GM12878 (cell line): Measurements from ENCODE around the gene GCK. TPM values are rescaled to one million over a fixed set of nuclear protein-coding genes. Genes with fewer than 3 reads are reported as not detected.

ENCODE experiments used
- ATAC-seq: fragments of 200-7000 bp; cut with Tn5 transposase; 3 replicates; pipeline ENCODE4 v1.9.1; 2020; ENCODE audit warnings: mild to moderate bottlenecking, moderate library complexity
- BruUV-seq: library from RNA; stranded (reverse); fragments of 400-500 nt; replicated peaks from 2 replicates; lab custom pipeline; 2021; lab: Mats Ljungman, UMichigan
- CTCF ChIA-PET: fragments of 300-600 bp; sonication (Branson Sonifier 250); formaldehyde crosslinking; extraction: SDS; loops from one replicate; lab custom pipeline; 2021; ENCODE audit warnings: inconsistent platforms; lab: Yijun Ruan, JAX
- POLR2A ChIA-PET: fragments of 350-600 bp; formaldehyde crosslinking; extraction: SDS; loops from one replicate; lab custom pipeline; 2021; ENCODE audit warnings: inconsistent platforms; lab: Charles Lee
- RAD21 ChIA-PET: fragments of 300-600 bp; sonication (Branson Sonifier 250); formaldehyde crosslinking; loops from one replicate; lab custom pipeline; 2023; ENCODE audit warnings: antibody characterized with exemption; ENCODE audit not compliant: unreplicated experiment; lab: Charles Lee
- SMC1A ChIA-PET: fragments of 300-600 bp; sonication (Branson Sonifier 250); formaldehyde crosslinking; loops from one replicate; lab custom pipeline; 2023; ENCODE audit not compliant: unreplicated experiment, uncharacterized antibody; lab: Charles Lee
- DNase-seq: peaks from one replicate; pipeline ENCODE4 v3.0.0-alpha.2; 2011; ENCODE audit warnings: low read depth, low spot score
- FAIRE-seq: peaks from 3 replicates; lab custom pipeline; 2011; peaks lifted over from hg19 to GRCh38; lab: Jason Lieb, UNC
- H2AFZ ChIP-seq: 2 replicates; pipeline ENCODE4 v1.6.0; 2011; ENCODE audit warnings: low read depth, low read length, control low read depth; ENCODE audit not compliant: control insufficient read depth
- H3K27ac ChIP-seq: 2 replicates; pipeline ENCODE4 v1.5.1; 2011; ENCODE audit warnings: control low read depth; ENCODE audit not compliant: control insufficient read depth, insufficient read depth
- H3K27me3 ChIP-seq, 2 experiments: replicated peaks in 1 of 2; 2 replicates each; pipeline versions ENCODE4 v1.6.0 to v1.6.1; 2011; ENCODE audit warnings: low read length in 1 of 2; ENCODE audit not compliant: control insufficient read depth in 2 of 2, insufficient read depth in 2 of 2
- H3K36me3 ChIP-seq, 2 experiments: 2 replicates each; pipeline ENCODE4 v1.5.1; 2011; ENCODE audit warnings: low read length in 1 of 2; ENCODE audit not compliant: control insufficient read depth in 2 of 2, insufficient read depth in 2 of 2
- H3K4me1 ChIP-seq: 2 replicates; pipeline ENCODE4 v1.6.1; 2011; ENCODE audit warnings: mild to moderate bottlenecking, low read length, moderate library complexity, mixed read lengths; ENCODE audit not compliant: control insufficient read depth, insufficient read depth
- H3K4me2 ChIP-seq: 2 replicates; pipeline ENCODE4 v1.6.0; 2011; ENCODE audit warnings: control low read depth; ENCODE audit not compliant: control insufficient read depth, insufficient read depth
- H3K4me3 ChIP-seq: fragments of 200-600 bp; sonication (generic); 2 replicates; pipeline ENCODE4 v1.5.1; 2016
- H3K79me2 ChIP-seq: 2 replicates; pipeline ENCODE4 v1.6.0; 2011; ENCODE audit warnings: low read length; ENCODE audit not compliant: control insufficient read depth, insufficient read depth
- H3K9ac ChIP-seq: 2 replicates; pipeline ENCODE4 v1.8.0; 2011; ENCODE audit warnings: low read length, control low read depth, mixed read lengths; ENCODE audit not compliant: control insufficient read depth, insufficient read depth
- H3K9me3 ChIP-seq: replicated peaks from 3 replicates; pipeline ENCODE4 v1.5.1; 2011; ENCODE audit warnings: mild to moderate bottlenecking, low read length; ENCODE audit not compliant: control insufficient read depth, insufficient read depth
- H4K20me1 ChIP-seq: 2 replicates; pipeline ENCODE4 v1.6.0; 2011; ENCODE audit not compliant: control insufficient read depth, insufficient read depth
- JUNB ChIP-seq: IDR thresholded peaks from 2 replicates; pipeline ENCODE4 v1.6.1; 2016; ENCODE audit warnings: antibody characterized with exemption, mild to moderate bottlenecking
- JUND ChIP-seq: IDR thresholded peaks from 2 replicates; pipeline ENCODE4 v1.6.1; 2012; ENCODE audit warnings: low read depth, mild to moderate bottlenecking, low read length, improper control_type of control experiment, moderate library complexity
- KAT2A ChIP-seq: conservative IDR thresholded peaks from 2 replicates; pipeline ENCODE4 v1.6.1; 2011; ENCODE audit warnings: low read depth, low read length; ENCODE audit not compliant: control insufficient read depth
- NBN ChIP-seq: fragments of 450-650 bp; IDR thresholded peaks from 2 replicates; pipeline ENCODE4 v1.6.1; 2016
- PAX5 ChIP-seq: IDR thresholded peaks from 2 replicates; pipeline ENCODE4 v1.6.1; 2011; ENCODE audit warnings: low read depth, low read length, borderline replicate concordance
- PML ChIP-seq: IDR thresholded peaks from 2 replicates; pipeline ENCODE4 v1.6.1; 2012; ENCODE audit warnings: low read length, inconsistent platforms
- POLR2A ChIP-seq: IDR thresholded peaks from 2 replicates; pipeline ENCODE4 v1.6.1; 2011; ENCODE audit warnings: low read depth, mild to moderate bottlenecking, low read length
- RFX5 ChIP-seq: IDR thresholded peaks from 2 replicates; pipeline ENCODE4 v1.6.1; 2011; ENCODE audit warnings: low read depth, low read length, improper control_type of control experiment
- SMAD5 ChIP-seq: IDR thresholded peaks from 2 replicates; pipeline ENCODE4 v1.6.1; 2016; ENCODE audit warnings: antibody characterized with exemption, low read depth
- STAT1 ChIP-seq: fragments of 450-650 bp; conservative IDR thresholded peaks from 2 replicates; pipeline ENCODE4 v1.6.1; 2014; ENCODE audit warnings: antibody characterized with exemption, mild to moderate bottlenecking
- TAF1 ChIP-seq: IDR thresholded peaks from 2 replicates; pipeline ENCODE4 v1.6.1; 2011; ENCODE audit warnings: mild to moderate bottlenecking, low read depth, low read length, borderline replicate concordance
- TARDBP ChIP-seq: IDR thresholded peaks from 2 replicates; pipeline ENCODE4 v1.6.1; 2016; ENCODE audit warnings: borderline replicate concordance
- ZNF207 ChIP-seq: fragments of 450-650 bp; IDR thresholded peaks from 2 replicates; pipeline ENCODE4 v1.6.1; 2014; ENCODE audit warnings: antibody characterized with exemption, mild to moderate bottlenecking, borderline replicate concordance
- ZNF622 ChIP-seq: fragments of 450-650 bp; IDR thresholded peaks from 2 replicates; pipeline ENCODE4 v1.6.1; 2017; ENCODE audit warnings: mild to moderate bottlenecking, inconsistent platforms
- ZSCAN29 ChIP-seq: fragments of 450-650 bp; IDR thresholded peaks from 2 replicates; pipeline ENCODE4 v1.6.1; 2017; ENCODE audit warnings: mild to moderate bottlenecking, moderate library complexity
- WGBS: methylation state at CpG from one replicate; pipeline ENCODE4 v1.1.6; 2016; ENCODE audit warnings: low lambda C conversion rate; ENCODE audit not compliant: insufficient replicate concordance, insufficient coverage; ENCODE audit errors: missing lambda C conversion rate; 5-methylcytosine and 5-hydroxymethylcytosine counted together
- in situ Hi-C: fragments of 300-500 bp; cut with MboI; formaldehyde crosslinking; loops from 9 replicates; pipeline ENCODE4 v1.14.3; 2018; ENCODE audit warnings: mixed read lengths
- intact Hi-C: fragments of 100-400 bp; cut with micrococcal nuclease; formaldehyde crosslinking; loops from one replicate; pipeline ENCODE4 v1.14.2; 2022; ENCODE audit not compliant: unreplicated experiment
- polyA plus RNA-seq, 11 experiments: library from polyadenylated mRNA; depleted of rRNA in 4 of 11; unstranded in 6 of 11; stranded (reverse) in 5 of 11; fragments of >200 nt; fragmentation: Nextera tagmentation in 4 of 11; fragmentation: Illumina TruSeq in 1 of 11; extraction: Ambion mirVana in 4 of 11; extraction: Trizol in 1 of 11; gene quantifications; 1 replicate in 1 of 11; 2 replicates in 10 of 11; pipeline versions ENCODE4 v1.2.1 to v1.2.3, GENCODE V29; 2011 to 2016; ENCODE audit warnings: inconsistent platforms in 2 of 11, missing spikeins in 2 of 11, low read depth in 1 of 11
- total RNA-seq, 4 experiments: library from RNA; depleted of rRNA in 3 of 4; stranded (reverse); fragments of >200 nt in 3 of 4; fragmentation: Illumina TruSeq in 1 of 4; extraction: Trizol in 1 of 4; gene quantifications; 2 replicates each; pipeline versions ENCODE4 v1.2.1 to v1.2.3, GENCODE V29; 2013 to 2021
- TF ChIP-seq, protein P1 (sequence below): IDR thresholded peaks from 2 replicates; pipeline ENCODE4 v1.6.1; 2012; ENCODE audit warnings: low read length, inconsistent platforms
- TF ChIP-seq, protein P2 (sequence below): IDR thresholded peaks from 2 replicates; pipeline ENCODE4 v1.6.1; 2012; ENCODE audit warnings: mild to moderate bottlenecking, low read depth, low read length

GCK gene
- total and polyA plus RNA-seq, 10 of the 15 experiments (the other 5 are each of a cell fraction or from before 2014, with no cell fraction given): 0.06 to 0.16 TPM; not detected in 8

DNA sequence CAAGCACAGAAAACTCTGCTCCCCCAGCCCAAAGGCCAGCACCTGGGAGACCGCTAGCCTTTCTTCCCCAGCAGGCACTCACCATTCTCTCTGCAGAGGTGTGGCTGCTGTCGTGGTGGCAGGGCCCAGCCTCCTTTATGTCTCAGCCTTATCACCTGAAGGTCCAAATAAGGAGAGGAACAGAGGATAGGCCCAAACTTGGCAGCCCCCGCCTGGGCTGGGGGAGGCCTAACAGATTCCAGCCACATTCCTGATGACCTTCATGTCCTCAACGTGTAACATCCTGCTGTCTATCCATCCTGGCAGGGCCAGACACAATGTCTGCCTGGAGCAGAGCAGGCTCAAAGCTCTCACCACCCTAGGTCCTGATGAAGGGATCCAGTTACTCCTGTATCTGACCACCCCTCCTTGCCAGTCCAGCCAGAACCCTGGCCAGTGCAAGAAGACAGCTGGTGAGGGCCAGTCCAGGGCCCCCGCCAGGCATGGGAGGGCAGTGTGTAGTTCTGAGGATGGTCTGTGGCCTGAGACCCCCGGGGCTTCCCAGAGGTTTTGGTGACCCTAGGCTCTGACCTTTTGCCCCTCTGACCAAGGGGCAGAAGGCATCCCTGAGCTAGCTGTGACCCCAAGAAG, 47.9 kb downstream of the GCK start, which contains the start of gene MYL7:
TSS of gene MYL7 (minus strand) at position 112 of the 630 bp plus-strand sequence. CDS start at position 85, 27 bp downstream.
- RAD21 ChIA-PET: interaction anchor here (1.2 kb wide), 1 partner anchor 10 kb away, joined by 4 read pairs; no protein-coding TSS in a partner anchor
- H3K9ac ChIP-seq: no peak within 1 kb of the TSS
- no peak for FAIRE-seq

More for the DNA sequence above, 47.9 kb downstream of the GCK start, which contains the start of gene MYL7:
- ChIA-PET POLR2A (no interaction called here), SMC1A (interaction anchor here (0.8 kb wide), 1 partner anchor 237 kb away, joined by 3 read pairs; no protein-coding TSS in a partner anchor), CTCF (interaction anchor here (0.6 to 0.7 kb wide), 2 partner anchors 404 to 633 kb away, joined by 3 read pairs; no protein-coding TSS in a partner anchor)
- H2AFZ ChIP-seq: no peak within 1 kb of the TSS
- no peaks in the 10 kb centered on the region for H3K79me2 ChIP-seq
- no peaks in the 10 kb centered on the region for H3K36me3 ChIP-seq
- ATAC-seq (no peak), DNase-seq (no peak)
- H3K4me2 ChIP-seq: no peak within 1 kb of the TSS
- no peaks in the 10 kb centered on the region for H4K20me1 ChIP-seq
- no peak within 1 kb of the TSS for H3K27ac ChIP-seq
- no peaks in the 10 kb centered on the region for H3K9me3 ChIP-seq
- H3K27me3 ChIP-seq: no peaks in the 10 kb centered on the region
- TF ChIP-seq TAF1: no peak
- no peak for TF ChIP-seq PML
- TF ChIP-seq, protein P1, sequence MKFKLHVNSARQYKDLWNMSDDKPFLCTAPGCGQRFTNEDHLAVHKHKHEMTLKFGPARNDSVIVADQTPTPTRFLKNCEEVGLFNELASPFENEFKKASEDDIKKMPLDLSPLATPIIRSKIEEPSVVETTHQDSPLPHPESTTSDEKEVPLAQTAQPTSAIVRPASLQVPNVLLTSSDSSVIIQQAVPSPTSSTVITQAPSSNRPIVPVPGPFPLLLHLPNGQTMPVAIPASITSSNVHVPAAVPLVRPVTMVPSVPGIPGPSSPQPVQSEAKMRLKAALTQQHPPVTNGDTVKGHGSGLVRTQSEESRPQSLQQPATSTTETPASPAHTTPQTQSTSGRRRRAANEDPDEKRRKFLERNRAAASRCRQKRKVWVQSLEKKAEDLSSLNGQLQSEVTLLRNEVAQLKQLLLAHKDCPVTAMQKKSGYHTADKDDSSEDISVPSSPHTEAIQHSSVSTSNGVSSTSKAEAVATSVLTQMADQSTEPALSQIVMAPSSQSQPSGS: no peak
- TF ChIP-seq RFX5: no peak
- TF ChIP-seq POLR2A: no peak
- TF ChIP-seq TARDBP: no peak
- TF ChIP-seq ZNF207: no peak
- no peak for TF ChIP-seq JUND
- no peak for TF ChIP-seq STAT1
- TF ChIP-seq JUNB: no peak
- no peak for TF ChIP-seq NBN
- TF ChIP-seq ZNF622: no peak
- TF ChIP-seq, protein P2, sequence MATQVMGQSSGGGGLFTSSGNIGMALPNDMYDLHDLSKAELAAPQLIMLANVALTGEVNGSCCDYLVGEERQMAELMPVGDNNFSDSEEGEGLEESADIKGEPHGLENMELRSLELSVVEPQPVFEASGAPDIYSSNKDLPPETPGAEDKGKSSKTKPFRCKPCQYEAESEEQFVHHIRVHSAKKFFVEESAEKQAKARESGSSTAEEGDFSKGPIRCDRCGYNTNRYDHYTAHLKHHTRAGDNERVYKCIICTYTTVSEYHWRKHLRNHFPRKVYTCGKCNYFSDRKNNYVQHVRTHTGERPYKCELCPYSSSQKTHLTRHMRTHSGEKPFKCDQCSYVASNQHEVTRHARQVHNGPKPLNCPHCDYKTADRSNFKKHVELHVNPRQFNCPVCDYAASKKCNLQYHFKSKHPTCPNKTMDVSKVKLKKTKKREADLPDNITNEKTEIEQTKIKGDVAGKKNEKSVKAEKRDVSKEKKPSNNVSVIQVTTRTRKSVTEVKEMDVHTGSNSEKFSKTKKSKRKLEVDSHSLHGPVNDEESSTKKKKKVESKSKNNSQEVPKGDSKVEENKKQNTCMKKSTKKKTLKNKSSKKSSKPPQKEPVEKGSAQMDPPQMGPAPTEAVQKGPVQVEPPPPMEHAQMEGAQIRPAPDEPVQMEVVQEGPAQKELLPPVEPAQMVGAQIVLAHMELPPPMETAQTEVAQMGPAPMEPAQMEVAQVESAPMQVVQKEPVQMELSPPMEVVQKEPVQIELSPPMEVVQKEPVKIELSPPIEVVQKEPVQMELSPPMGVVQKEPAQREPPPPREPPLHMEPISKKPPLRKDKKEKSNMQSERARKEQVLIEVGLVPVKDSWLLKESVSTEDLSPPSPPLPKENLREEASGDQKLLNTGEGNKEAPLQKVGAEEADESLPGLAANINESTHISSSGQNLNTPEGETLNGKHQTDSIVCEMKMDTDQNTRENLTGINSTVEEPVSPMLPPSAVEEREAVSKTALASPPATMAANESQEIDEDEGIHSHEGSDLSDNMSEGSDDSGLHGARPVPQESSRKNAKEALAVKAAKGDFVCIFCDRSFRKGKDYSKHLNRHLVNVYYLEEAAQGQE: no peak
- TF ChIP-seq KAT2A: no peak
- no peak for TF ChIP-seq SMAD5
- no peak for TF ChIP-seq ZSCAN29
- TF ChIP-seq PAX5: no peak
- H3K4me3 ChIP-seq: no peak within 1 kb of the TSS
- H3K4me1 ChIP-seq: no peaks in the 10 kb centered on the region
- intact Hi-C loops: no loop called here
- 0% methylated on average over 6 of the region's 6 CpGs for WGBS
- no TSS peak for BruUV-seq
- in situ Hi-C loops: no loop called here
